OCI-M2 (cell line): ENCODE data around the gene ACP3.
"Not testable (repeated sequence)": the region's sequence is repeated elsewhere in the genome, so short reads cannot be mapped to it uniquely, and the experiment has no call there.

Experiments used
- DNase-seq: peaks from one replicate; lab custom pipeline; 2025; ENCODE audit not compliant: unreplicated experiment; lab: John Stamatoyannopoulos, UW

ACP3 gene

DNA sequence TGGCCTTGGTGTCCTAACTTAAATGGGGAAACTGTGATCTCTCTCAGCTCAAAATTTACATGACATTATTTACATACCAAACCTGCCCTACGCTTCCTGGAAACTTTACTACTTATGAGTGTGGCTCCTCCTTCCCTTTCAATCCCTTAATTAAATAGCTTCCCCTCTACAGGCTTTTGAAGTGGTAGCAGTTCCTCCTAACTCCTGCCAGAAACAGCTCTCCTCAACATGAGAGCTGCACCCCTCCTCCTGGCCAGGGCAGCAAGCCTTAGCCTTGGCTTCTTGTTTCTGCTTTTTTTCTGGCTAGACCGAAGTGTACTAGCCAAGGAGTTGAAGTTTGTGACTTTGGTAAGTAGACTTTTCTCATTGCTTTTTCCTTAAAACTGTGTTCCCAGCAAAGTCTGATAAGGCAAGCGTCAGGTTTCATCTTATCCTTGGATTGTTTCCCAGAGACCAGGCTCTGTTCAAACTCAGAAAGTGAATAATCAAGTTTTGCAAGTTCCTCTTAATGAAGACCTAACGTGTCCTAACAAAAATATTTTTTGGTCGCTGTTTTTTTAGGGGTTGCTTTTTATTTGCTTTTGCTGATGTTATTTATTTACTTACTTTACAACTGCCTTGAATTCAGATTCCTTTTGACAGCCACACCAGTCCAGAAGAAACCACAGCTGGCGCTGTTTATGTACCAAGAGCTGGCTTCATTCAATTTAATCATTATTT lies at the start of gene ACP3:
ACP3 (plus strand) TSS at position 179 of the 720 bp plus-strand sequence; CDS start at position 229, 50 bp downstream.
- no peak for DNase-seq

GRCh38 chr3:132268956-132269355 lies 48.3 kb upstream of the ACP3 start:
- DNase-seq: no peak

GRCh38 chr3:132273036-132273435 lies 44.2 kb upstream of the ACP3 start:
- no peak for DNase-seq

DNA sequence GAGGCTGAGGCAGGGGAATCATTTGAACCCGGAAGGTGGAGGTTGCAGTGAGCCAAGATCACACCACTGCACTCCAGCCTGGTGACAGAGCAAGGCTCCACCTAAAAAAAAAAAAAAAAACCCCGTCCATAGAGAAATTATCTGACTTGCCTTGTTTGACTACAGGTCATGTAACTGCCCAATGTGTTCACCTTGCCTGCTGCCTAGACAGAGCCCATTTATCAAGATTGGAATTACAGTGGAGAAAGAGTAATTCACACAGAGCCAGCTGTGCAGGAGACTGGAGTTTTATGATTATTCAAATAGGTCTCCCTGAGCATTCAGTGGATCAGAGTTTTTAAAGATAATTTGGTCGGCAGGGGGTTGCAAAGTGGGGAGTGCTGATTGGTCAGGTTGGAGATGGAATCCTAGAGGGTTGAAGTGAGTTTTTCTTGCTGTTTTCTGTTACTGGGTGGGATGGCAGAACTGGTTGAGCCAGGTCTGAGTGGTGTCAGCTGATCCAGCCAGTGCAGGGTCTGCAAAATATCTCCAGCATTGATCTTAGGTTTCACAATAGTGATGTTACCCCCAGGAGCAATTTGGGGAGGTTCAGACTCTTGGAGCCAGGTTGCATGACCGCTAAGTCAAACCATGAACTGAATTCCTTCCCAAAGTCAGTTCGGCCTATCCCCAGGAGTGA lies 40.8 kb upstream of the ACP3 start:
- no peak for DNase-seq

DNA sequence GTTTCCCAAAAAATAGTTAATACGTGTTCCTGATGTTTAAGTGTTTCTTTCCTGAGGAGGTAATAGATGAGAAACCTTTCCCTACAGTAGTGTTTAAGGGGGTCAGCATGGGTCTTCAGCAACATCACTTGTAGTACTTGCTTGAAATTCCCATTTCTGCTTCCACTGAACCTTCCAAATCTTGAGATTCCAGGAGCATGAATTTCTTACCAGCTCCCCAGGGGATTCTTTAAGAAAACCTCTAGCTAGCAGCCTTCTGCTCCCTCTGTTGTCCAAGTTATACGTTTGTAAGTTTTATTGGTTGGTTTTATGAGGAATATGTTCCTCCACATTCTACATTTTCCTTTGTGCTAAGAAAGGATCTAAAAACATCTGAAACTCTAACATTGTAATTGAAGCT lies 38.2 kb upstream of the ACP3 start:
- no peak for DNase-seq

- DNase-seq: no peak
Observed at GRCh38 chr3:132283440-132283839, 33.8 kb upstream of the ACP3 start.

- no peak for DNase-seq
Observed at GRCh38 chr3:132283916-132284405, 33.2 kb upstream of the ACP3 start.

- DNase-seq: no peak
Observed at GRCh38 chr3:132284781-132285619, 32.2 kb upstream of the ACP3 start.

DNA sequence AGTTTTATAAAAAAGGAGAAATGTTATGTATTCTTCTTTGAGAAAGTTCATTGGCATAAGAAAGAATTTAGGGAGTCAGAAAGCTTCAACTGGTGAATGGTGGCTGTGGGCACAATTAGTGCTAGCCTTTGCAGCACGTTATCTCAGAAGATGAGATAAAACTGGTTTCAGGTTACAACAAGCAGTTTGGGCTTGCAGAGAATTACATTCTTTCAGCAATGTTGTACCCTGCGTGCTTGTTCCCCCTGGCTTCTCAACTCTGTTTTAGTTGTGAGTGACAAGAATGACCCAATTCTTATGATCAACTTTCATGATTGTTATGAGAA lies 31.6 kb upstream of the ACP3 start:
- DNase-seq: no peak

DNA sequence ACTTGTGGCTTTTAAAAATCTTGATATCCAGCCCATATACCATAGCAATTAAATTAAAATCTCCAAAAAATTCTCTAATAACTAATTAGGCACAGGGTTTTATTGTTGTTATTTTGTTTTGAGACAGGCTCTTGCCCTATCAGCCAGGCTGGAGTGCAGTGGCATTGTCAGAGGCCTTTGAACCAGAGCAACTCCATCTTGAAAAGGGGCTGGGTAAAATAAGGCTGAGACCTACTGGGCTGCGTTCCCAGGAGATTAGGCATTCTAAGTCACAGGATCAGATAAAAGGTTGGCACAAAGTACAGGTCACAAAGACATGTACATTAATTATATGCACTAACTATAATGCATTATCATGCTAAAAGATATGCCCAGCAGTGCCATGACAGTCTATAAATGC lies 31.2 kb upstream of the ACP3 start:
- DNase-seq: no peak

GRCh38 chr3:132288357-132288756 lies 28.9 kb upstream of the ACP3 start:
- DNase-seq: no peak

DNA sequence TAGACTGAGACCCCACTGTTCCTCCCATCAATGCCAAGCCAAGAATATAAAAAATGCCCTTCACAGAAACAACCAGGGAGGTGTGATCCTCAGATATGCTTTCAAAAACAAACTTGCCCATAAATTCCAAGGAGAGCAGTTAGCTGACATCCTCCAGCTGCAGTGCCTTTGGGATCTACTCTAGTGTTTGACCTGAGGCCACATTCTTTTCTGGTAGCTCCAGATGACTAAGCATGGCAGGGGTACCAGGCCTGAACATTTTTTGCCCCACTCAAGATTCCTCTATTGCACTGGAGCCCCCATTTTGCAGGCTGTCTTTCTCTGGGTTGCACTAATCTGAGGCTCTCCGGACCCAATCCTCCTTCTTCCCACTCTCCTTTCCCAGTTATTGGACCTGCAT lies 27.9 kb upstream of the ACP3 start:
- DNase-seq: no peak

- no peak for DNase-seq
Observed at GRCh38 chr3:132290833-132291232, 26.4 kb upstream of the ACP3 start.

DNA sequence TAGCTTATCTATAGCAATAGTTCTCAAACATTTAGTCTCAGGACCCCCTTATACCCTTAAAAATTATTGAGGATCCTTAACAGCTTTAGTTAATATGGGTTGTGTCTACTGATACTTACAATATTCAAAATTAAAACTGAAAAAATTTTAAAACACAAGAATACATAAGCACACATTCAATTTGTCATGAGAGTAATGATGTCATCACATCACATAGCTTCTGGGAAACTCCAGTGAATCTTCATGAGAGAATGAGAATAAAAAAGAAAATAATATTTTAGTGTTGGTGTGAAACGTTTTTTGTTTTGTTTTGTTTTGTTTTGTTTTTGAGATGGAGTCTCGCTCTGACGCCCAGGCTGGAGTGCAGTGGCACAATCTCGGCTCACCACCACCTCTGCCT lies 25.2 kb upstream of the ACP3 start:
- no peak for DNase-seq

DNA sequence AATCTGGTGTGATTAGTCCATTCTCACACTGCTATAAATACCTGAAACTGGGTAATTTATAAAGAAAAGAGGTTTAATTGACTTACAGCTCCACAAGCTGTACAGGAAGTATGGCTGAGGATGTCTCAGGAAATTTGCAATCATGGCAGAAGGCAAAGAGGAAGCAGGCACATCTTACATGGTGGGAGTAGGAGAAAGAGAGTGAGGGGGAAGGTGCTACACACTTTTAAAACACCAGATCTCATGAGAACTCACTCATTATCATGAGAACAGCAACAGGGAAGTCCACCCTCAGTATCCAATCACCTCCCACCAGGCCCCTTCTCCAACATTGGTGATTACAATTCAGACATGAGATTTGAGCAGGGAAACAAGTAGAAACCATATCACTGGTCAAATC lies 24.0 kb upstream of the ACP3 start:
- no peak for DNase-seq

- DNase-seq: no peak
Observed at GRCh38 chr3:132294906-132295305, 22.3 kb upstream of the ACP3 start.

GRCh38 chr3:132303336-132304201 lies 13.6 kb upstream of the ACP3 start:
- not testable (repeated sequence) for DNase-seq

DNA sequence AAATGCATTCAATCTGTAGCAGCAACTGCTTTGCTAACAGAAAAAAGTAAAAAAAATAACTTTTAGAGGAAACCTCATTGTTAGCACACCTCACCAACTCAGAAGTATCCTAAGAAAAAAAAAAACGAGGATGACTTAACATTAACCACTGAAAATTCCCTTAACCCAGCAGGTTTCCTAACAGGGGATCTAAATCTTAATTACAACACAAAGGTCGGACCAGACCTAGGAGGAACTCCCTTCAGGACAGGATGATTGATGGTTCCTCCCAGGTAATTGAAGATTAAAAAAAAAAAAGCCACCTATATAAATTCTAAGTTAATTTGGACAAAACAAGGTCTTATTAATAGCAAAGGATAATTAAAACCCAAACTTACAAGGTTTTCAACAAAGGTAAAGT lies 12.9 kb upstream of the ACP3 start:
- not testable (repeated sequence) for DNase-seq

- not testable (repeated sequence) for DNase-seq
Observed at GRCh38 chr3:132310057-132310456, 7.2 kb upstream of the ACP3 start.

DNA sequence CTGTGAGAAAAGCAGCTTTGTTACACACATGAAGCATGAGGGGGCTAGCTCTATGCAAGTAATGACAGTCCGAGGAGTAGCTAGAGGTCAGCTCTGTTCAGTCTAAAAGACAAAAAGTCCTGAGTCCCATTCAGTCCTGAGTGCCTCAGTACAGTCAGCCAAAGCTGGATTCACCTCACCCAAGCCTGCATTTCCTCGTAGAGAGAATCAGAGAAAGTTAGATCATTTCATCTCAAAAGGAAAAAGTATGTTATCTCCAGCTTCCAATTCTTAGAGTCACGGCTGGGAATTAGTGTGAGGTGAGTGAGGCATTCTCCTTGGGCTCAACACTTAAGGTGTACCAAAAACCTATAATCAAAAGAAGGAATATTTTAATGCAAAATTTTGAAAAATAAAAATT lies 5.9 kb upstream of the ACP3 start:
- DNase-seq: no peak

DNA sequence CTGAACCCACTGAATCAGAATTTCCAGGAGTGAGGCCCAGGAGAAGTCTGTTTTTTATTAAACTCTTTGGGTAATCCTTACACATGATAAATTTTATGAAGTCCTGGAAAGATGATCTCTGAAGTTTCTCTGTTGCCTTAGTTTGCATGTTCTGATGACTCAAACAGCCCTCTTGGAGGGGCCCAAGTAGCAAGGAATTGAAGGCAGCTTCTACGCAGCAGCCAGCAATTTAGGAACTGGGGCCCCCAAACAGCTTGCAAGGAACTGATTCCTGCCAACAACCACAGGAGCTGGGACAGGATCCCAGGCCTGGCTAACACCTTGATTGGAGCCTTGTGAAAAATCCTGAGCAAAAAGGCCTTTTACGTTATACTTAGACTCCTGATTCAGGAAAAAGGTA lies 5.4 kb upstream of the ACP3 start:
- DNase-seq: no peak
